GM18873 (cell line): ENCODE measurements around the gene DMRT1.

Source experiments
- ATAC-seq: cut with Tn5 transposase; IDR thresholded peaks from one replicate; pipeline ENCODE4 v1.9.1; 2021; ENCODE audit warnings: mild to moderate bottlenecking, moderate library complexity, moderate number of reproducible peaks; ENCODE audit not compliant: unreplicated experiment, low FRiP score

Gene DMRT1

DNA sequence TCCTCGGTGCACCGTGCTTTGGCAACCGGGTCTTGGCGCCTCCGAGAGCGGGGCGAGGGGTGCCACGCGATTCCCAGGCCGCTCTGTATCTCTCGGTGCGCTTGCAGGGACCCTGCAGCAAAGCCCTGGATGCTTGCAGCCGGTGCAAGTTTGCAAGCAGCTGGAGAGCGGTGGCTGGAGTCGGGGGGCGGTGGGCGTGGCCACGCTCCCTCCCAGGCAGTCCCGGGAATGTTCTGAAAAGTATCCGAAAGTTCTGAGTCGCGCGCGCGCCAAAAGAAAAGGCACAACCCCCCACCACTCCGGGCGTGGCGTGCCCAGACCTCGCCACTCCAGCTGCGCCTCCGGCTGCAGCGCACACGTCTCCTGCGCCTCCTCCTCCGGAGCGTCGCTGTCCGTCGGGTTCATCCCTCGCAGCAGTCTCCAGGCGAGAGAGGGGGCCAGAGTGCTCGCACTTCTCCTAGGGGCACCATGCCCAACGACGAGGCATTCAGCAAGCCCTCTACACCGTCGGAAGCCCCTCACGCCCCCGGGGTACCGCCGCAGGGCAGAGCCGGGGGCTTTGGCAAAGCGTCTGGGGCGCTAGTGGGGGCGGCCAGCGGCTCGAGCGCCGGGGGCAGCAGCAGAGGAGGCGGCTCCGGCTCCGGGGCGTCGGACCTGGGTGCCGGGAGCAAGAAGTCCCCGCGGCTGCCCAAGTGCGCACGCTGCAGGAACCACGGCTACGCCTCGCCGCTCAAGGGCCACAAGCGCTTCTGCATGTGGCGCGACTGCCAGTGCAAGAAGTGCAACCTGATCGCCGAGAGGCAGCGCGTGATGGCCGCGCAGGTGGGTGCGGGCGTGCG, at the start of gene DMRT1:
DMRT1 (plus strand) TSS at position 327 of the 839 bp plus-strand sequence; CDS start at position 469, 142 bp downstream.
- ATAC-seq = no peak

GRCh38 chr9:792331-793260, 48.9 kb upstream of the DMRT1 start:
- no peak for ATAC-seq

- ATAC-seq = no peak
These were observed 47.1 kb upstream of the DMRT1 start for GRCh38 chr9:794386-794785.

DNA sequence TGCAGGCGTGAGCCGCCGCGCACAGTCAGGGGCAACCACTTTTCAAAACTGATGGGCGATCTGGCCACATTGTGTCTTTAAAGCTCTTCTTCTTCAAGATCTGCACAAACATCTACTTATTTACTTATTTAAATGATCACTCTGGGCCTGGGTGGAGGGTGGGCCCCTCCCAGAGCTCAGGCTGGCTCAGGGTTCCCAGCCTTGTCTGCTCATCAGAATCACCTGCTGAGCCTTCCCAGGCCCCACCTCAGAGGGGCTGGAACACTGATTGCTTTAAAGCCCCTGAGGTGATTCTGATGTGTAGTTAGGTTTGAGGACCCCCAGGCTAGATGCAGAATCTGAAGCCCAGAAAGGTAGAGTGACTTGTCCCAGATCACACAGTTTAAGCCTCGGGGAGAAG, 45.6 kb upstream of the DMRT1 start:
- ATAC-seq = no peak

GRCh38 chr9:800591-801150, 40.8 kb upstream of the DMRT1 start:
- ATAC-seq = no peak

DNA sequence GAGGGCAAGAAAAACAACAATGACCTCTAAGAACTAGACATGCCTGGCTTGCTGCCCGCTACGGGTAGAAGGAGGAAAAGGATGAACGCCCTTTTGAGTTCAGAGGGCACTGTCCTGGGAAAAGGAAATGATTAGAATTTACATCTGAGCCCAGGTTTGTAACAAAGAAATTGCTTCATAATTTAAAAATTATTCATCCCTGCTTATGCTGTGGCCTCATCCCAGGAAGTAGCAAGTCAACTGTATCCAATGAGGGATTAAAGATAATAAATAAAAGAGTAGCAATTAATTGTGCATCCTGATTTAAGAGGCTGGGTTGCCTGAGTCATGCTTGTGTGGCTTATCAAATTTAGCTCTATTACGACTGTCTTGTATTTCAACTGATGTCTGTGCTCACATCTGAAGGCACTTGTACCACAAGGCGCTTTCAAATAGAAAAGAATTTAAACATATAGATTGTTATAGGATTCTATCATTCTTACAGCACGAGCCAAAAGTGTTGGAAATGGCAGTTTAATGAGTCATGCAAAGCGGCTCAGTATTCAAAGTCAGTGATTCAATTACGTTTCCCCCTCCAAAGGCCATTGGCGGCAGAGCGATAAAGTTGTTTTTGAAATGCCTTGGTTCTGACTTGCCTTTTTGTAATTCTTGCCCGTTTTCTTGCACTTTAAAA, 40.0 kb upstream of the DMRT1 start:
- ATAC-seq = no peak

DNA sequence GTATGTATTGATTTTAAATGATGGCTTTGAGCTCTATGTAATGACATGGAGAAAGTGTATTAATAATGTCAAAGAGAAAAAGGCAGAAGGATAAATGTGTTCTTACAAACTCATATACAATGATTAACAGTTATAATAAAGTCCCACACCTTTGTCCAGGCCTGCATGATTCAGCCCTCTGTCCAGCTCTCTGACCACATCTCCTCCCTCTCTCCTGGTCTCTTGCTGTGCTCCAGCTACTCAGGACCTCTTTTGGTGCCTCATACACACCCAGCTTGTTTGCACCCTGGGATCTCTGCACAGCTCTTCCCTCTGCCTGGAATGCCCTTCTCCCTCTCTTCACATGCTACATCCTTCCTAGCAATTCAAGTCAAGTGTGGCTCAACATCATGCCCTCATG, 37.5 kb upstream of the DMRT1 start:
- no peak for ATAC-seq

GRCh38 chr9:805151-805550, 36.3 kb upstream of the DMRT1 start:
- ATAC-seq = no peak

DNA sequence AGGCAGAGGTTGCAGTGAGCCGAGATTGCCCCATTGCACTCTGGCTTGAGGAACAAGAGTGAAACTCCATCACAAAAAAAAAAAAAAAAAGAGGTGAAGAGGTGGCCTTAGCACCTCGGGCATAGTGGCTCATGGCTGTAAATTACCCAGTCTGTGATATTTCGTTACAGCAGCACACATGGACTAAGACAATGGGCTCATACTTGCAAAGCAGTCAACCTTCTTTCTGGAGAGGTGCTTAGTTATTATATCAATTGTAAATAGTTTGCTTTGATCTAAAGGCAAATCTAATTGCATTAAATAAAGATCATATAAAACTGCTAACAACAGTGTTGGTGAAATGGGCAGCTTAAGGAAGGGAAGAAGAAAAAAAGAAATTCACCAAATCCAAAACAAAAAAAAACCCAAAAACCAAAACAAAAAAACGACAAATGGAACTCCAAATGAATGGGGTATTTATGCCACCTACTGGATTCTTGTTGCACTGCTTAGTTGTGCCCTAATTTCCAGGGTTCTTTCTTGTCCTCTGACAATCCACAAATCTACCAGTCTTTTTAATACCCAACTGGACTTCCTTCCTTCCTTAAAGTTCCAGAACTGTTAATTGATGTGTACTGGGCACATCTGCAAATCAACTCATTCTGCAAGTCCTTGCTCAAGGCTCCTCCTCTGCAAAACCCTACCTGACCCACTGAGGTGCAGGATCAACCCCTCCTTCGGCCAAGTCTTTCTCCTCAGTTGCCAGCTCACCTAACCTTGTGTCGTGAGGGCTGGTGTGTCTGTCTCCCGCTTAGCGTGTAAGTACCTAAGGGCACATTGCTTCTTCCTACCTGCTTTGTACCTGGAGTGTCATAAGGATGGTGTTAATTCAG, 35.0 kb upstream of the DMRT1 start:
- no peak for ATAC-seq

- ATAC-seq = no peak
These were observed 30.4 kb upstream of the DMRT1 start for GRCh38 chr9:811106-811531.

DNA sequence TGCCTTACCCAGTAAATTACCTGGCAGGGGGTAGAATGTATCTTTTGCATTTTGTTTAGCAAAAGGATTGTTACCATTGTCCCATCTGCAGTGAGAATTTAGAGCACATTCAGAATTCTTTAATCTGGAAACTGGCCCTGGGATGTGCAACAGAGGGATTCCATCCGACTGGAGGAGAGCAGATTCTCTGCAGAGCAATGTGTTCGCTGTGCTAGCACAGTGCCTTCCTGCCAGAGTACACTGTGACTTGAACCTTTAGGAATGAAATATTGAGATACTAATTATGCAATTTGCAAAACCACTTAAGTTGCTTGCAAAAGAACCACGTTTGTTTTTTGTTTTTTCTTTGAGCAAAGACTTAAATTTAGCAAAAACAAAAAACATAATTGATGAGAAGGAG, 22.5 kb upstream of the DMRT1 start:
- ATAC-seq = no peak

DNA sequence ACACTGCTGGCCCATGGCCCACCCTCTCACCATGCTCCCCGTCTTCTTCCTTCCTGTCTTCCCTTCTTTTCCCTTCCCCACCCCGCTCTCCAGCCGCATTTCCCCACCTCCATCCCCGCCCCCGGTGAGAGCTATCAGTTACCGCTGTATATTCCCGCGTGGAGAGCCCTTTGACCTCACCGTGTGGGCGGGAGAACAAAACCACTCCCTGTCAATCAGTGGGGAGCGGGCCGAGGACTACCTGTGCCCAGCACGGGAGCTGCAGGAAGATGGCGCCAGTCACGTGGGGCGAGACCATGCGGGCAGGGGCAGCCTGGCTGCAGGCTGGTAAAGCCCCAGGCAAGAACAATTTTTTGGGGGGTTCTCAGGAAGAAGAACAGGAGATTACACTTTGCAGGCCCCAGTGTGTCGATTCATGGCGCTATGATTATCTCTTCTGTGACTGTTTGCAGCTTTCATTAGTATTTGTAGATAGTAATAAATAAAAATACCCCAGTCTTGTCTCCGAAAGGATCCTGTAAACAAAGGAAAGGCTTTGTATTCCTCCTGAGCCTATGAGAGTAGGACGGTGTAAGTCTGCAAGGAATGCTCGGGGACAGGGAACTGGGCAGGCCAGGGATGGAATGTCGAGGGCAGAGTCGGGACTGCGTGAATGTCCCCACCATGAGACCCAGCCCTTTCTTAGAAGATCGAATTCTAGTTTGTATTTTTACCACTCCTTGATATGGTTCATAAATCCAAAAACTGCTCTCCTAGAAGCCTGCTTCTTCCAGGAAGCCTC, 14.8 kb upstream of the DMRT1 start:
- ATAC-seq = no peak

DNA sequence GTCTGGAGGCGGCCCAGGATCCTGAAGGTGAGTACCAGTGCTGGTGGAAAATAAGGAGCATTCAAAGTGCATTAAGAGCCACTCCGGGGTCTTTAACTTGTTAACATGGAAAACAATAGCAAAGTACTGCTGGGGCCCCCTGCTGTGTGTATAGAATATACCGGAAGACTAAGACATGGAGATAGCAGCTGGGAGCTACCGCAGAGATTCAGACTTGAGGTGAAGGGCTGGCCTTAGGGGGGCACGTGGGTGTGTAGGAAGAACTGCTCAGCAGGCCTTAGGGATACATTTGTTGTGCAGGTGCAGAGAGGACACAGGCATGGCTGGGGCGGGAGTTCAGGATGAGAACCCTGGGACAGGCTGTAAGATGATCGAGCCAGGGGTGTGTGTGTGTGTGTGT, 1.2 kb upstream of the DMRT1 start:
- ATAC-seq = no peak

GRCh38 chr9:842635-843426, 1.3 kb downstream of the DMRT1 start:
- ATAC-seq = no peak

- ATAC-seq = no peak
These were observed 1.9 kb downstream of the DMRT1 start for GRCh38 chr9:843427-843785.

GRCh38 chr9:846852-847251, 5.4 kb downstream of the DMRT1 start:
- ATAC-seq = no peak

GRCh38 chr9:847505-847904, 6.0 kb downstream of the DMRT1 start:
- ATAC-seq = no peak

DNA sequence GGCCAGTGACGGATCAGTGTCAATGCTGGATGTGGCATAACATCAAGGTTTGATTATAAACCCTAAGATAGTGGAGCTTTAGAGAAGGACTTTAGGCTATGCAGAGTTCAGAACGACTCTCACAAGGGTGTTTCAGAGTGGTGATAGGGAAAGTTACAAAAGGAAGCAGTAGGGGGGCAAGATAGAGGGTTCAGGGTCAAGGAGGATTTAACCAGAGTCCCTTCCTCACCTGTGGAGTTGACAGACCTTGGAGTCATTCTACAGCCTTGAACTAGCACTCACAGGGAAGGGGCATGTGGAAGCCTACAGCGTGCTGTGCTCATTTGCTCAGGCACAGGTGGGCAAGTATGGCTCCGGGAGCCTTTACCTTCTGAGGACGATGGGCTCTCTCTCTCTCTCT, 7.9 kb downstream of the DMRT1 start:
- no peak for ATAC-seq
